SU-DHL-6 (cell line): Measurements from ENCODE around the gene C19orf18.

Experiments used
- H2AFZ ChIP-seq: fragments of 200-600 bp; sonication (generic); 2 replicates; pipeline ENCODE4 v1.6.1; 2014; ENCODE audit warnings: low read depth, mild to moderate bottlenecking, moderate library complexity, mixed read lengths, antibody characterized with exemption, low read length; ENCODE audit not compliant: severe bottlenecking
- H3F3A ChIP-seq: fragments of 200-600 bp; shearing (Covaris generic); 2 replicates; pipeline ENCODE4 v1.6.0; 2016; ENCODE audit warnings: antibody characterized with exemption, mild to moderate bottlenecking; ENCODE audit not compliant: insufficient read depth
- H3K27ac ChIP-seq: fragments of 200-600 bp; sonication (generic); 2 replicates; pipeline ENCODE4 v1.5.1; 2016; ENCODE audit warnings: low read depth, mild to moderate bottlenecking, low read length, moderate library complexity, mixed read lengths
- H3K27me3 ChIP-seq: fragments of 200-600 bp; sonication (generic), shearing (Covaris generic); 2 replicates; pipeline ENCODE4 v1.6.0; 2014; ENCODE audit warnings: mild to moderate bottlenecking, low read length
- H3K36me3 ChIP-seq: fragments of 200-600 bp; sonication (generic); 2 replicates; pipeline ENCODE4 v1.6.1; 2014; ENCODE audit warnings: mild to moderate bottlenecking, low read length, mixed read lengths
- H3K4me2 ChIP-seq: fragments of 300-600, 200-600 bp; shearing (Covaris generic), sonication (generic); 2 replicates; pipeline ENCODE4 v1.6.0; 2014; ENCODE audit warnings: low read length, low read depth, mild to moderate bottlenecking; ENCODE audit not compliant: poor library complexity, severe bottlenecking
- H3K4me3 ChIP-seq: fragments of 200-600 bp; sonication (generic); 2 replicates; pipeline ENCODE4 v1.5.1; 2014; ENCODE audit warnings: antibody characterized with exemption, low read length, mild to moderate bottlenecking, mixed read lengths; ENCODE audit not compliant: insufficient read depth, poor library complexity, severe bottlenecking
- H3K79me2 ChIP-seq: fragments of 200-600 bp; sonication (generic); 2 replicates; pipeline ENCODE4 v1.6.1; 2014; ENCODE audit warnings: mild to moderate bottlenecking, low read length, moderate library complexity; ENCODE audit not compliant: insufficient read depth
- H3K9ac ChIP-seq: fragments of 200-600 bp; sonication (generic); 2 replicates; pipeline ENCODE4 v1.7.0; 2014; ENCODE audit warnings: mild to moderate bottlenecking, low read length
- H3K9me2 ChIP-seq: fragments of 200-600 bp; sonication (generic); replicated peaks from 2 replicates; pipeline ENCODE4 v1.6.1; 2014; ENCODE audit warnings: low read length; ENCODE audit not compliant: insufficient read depth
- H3K9me3 ChIP-seq: fragments of 200-600 bp; sonication (generic); 2 replicates; pipeline ENCODE4 v1.6.1; 2014; ENCODE audit warnings: low read length, mixed read lengths; ENCODE audit not compliant: insufficient read depth
- H4K20me1 ChIP-seq: fragments of 200-600 bp; sonication (generic); 2 replicates; pipeline ENCODE4 v1.6.1; 2014; ENCODE audit warnings: low read depth, mild to moderate bottlenecking, antibody characterized with exemption, low read length, moderate library complexity, mixed read lengths
- EZH2phosphoT487 ChIP-seq: fragments of 200-600 bp; sonication (generic), shearing (Covaris generic); conservative IDR thresholded peaks from 2 replicates; pipeline ENCODE4 v1.6.1; 2018; ENCODE audit warnings: mild to moderate bottlenecking, antibody characterized with exemption, low read length, moderate library complexity, mixed read lengths
- TF ChIP-seq, protein P1 (sequence below): fragments of 200-600 bp; sonication (generic); IDR thresholded peaks from one replicate; pipeline ENCODE4 v1.5.1; 2017; ENCODE audit warnings: antibody characterized with exemption, mild to moderate bottlenecking, low read length, moderate library complexity; ENCODE audit not compliant: insufficient read depth, poor library complexity, severe bottlenecking

The C19orf18 gene

GRCh38 chr19:57954996-57955395 lies 19.3 kb downstream of the C19orf18 start:
- Histone ChIP-seq H3K9ac (no peak overlapping the region), H3K79me2 (no peaks in the 10 kb centered on the region), H2AFZ (no peak overlapping the region), H3K27me3 (no peaks in the 10 kb centered on the region), H3K36me3 (no peaks in the 10 kb centered on the region), H4K20me1 (no peaks in the 10 kb centered on the region), H3K9me3 (peaks cover 3% of the 10 kb centered on the region; the same call in 1 of the 2 replicates), H3K4me2 (no peak overlapping the region), H3K9me2 (no peaks in the 10 kb centered on the region), H3F3A (no peaks in the 10 kb centered on the region), H3K4me3 (no peak overlapping the region), H3K27ac (no peak overlapping the region)
- TF ChIP-seq, protein P1, sequence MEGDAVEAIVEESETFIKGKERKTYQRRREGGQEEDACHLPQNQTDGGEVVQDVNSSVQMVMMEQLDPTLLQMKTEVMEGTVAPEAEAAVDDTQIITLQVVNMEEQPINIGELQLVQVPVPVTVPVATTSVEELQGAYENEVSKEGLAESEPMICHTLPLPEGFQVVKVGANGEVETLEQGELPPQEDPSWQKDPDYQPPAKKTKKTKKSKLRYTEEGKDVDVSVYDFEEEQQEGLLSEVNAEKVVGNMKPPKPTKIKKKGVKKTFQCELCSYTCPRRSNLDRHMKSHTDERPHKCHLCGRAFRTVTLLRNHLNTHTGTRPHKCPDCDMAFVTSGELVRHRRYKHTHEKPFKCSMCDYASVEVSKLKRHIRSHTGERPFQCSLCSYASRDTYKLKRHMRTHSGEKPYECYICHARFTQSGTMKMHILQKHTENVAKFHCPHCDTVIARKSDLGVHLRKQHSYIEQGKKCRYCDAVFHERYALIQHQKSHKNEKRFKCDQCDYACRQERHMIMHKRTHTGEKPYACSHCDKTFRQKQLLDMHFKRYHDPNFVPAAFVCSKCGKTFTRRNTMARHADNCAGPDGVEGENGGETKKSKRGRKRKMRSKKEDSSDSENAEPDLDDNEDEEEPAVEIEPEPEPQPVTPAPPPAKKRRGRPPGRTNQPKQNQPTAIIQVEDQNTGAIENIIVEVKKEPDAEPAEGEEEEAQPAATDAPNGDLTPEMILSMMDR, result no peak
- TF ChIP-seq EZH2phosphoT487, result no peak

- no peaks in the 10 kb centered on the region for H3K9me2 ChIP-seq
- no peaks in the 10 kb centered on the region for H3F3A ChIP-seq
- no peak overlapping the region for H3K27ac ChIP-seq
- no peaks in the 10 kb centered on the region for H3K36me3 ChIP-seq
- no peak overlapping the region for H3K9ac ChIP-seq
- TF ChIP-seq EZH2phosphoT487, result no peak
- TF ChIP-seq, protein P1, result no peak
- no peak overlapping the region for H3K4me2 ChIP-seq
- H4K20me1 ChIP-seq, result no peaks in the 10 kb centered on the region
- H2AFZ ChIP-seq, result no peak overlapping the region
- no peaks in the 10 kb centered on the region for H3K27me3 ChIP-seq
- H3K79me2 ChIP-seq, result no peaks in the 10 kb centered on the region
- peaks cover 4% of the 10 kb centered on the region; the same call in 1 of the 2 replicates for H3K9me3 ChIP-seq
- H3K4me3 ChIP-seq, result no peak overlapping the region
These were observed 24.6 kb downstream of the C19orf18 start for GRCh38 chr19:57949702-57950101.

- Histone ChIP-seq H3K9me3 (peaks cover 4% of the 10 kb centered on the region; the same call in 1 of the 2 replicates), H3K4me2 (no peak overlapping the region)
These were observed 25.0 kb downstream of the C19orf18 start for GRCh38 chr19:57949296-57949695.

More at GRCh38 chr19:57949296-57949695, 25.0 kb downstream of the C19orf18 start:
- Histone ChIP-seq H3F3A (no peaks in the 10 kb centered on the region), H4K20me1 (no peaks in the 10 kb centered on the region), H3K79me2 (no peaks in the 10 kb centered on the region), H3K9me2 (no peaks in the 10 kb centered on the region), H3K36me3 (no peaks in the 10 kb centered on the region), H2AFZ (no peak overlapping the region), H3K4me3 (no peak overlapping the region), H3K27ac (no peak overlapping the region), H3K27me3 (no peaks in the 10 kb centered on the region), H3K9ac (no peak overlapping the region)
- TF ChIP-seq EZH2phosphoT487, result no peak
- TF ChIP-seq, protein P1, result no peak
